ENCODE measurements around the gene MYO16.

DNA sequence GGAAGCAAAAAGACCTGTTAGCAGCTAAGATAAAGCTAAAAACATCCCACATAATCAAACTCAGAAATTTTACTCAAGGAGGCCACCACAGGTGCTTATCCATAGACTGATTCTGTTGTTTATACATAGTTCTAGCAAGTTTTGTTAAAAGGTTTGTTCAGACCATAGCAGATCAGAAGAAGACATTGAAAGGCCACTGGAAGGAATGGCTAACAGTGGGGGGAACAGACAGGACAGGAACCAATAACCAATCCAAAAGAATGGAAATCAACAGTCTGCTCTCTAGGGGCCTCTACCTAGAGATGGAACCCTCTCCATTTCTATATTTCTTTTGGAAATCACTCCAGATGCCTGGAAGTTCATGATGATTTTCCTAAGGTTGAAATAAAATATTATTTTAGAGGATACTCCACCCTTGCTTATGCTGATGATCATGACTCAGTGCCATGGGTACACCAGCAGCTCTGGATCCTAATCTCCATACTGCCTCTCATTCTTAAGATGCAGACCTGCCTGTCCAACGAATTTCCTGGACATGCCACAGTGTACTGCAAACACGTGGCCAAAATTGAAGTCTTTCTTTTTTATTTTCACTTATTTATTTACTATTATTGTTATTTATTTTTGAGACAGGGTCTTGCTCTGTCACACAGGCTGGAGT is 260.0 kb downstream of the MYO16 start:
- TF ChIP-seq CTCF (IDR thresholded peaks at IDR 0.05) (no peak), POLR2A (IDR thresholded peaks at IDR 0.05) (no peak)
